ENCODE measurements around the gene ATE1.

ATE1 gene

GRCh38 chr10:121695731-121696464, 231.9 kb downstream of the ATE1 start:
- no peak for DNase-seq (ENCODE audit: low spot score)

- no peak for DNase-seq (ENCODE audit: low spot score)
Measured at GRCh38 chr10:121694966-121695643, 232.7 kb downstream of the ATE1 start.

- no peak for DNase-seq (ENCODE audit: low spot score)
Measured at GRCh38 chr10:121694327-121694965, 233.4 kb downstream of the ATE1 start.

GRCh38 chr10:121692626-121693025, 235.2 kb downstream of the ATE1 start:
- no peak for DNase-seq (ENCODE audit: low spot score)

- DNase-seq (ENCODE audit: low spot score) = no peak
Measured at GRCh38 chr10:121690970-121691369, 236.9 kb downstream of the ATE1 start.

All from hepatic stellate cell (primary cell).